ENCODE results near the gene PAIP1. TPM values are rescaled to one million over a fixed set of nuclear protein-coding genes. Genes with fewer than 3 reads are reported as not detected.

Gene PAIP1
- total RNA-seq, 2 experiments from 2014 or later: 44.2 to 69.2 TPM

DNA sequence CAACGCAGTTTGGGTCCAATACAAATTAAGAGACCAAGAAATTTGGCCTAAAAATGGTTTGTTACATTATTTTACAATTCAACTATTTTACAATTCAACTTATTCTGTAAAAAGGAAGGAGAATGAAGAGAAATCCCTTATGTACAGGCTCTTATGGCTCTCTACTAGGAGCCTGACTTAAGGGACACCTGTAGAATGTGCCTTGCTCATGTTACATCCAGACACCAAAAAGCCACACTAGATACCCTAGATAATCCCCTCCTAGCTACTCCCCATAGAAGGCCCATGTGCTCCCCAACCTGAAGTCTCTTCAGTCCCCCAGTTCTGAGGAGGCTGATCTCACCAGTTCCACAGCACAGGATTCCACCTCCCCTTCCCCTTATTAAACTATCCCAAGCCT lies 32.0 kb upstream of the PAIP1 start:
- Histone ChIP-seq H4K20me1 (ENCODE audit: insufficient read depth, low read length) (no peaks in the 10 kb centered on the region), H3K4me1 (ENCODE audit: insufficient read depth, low read length, poor library complexity, severe bottlenecking) (no peaks in the 10 kb centered on the region), H3K9me3 (ENCODE audit: low read length) (no peaks in the 10 kb centered on the region), H3K9me2 (ENCODE audit: insufficient read depth, low read length) (no peaks in the 10 kb centered on the region), H3K4me2 (ENCODE audit: low read length) (no peak overlapping the region), H3K36me3 (ENCODE audit: insufficient read depth, low read length) (peaks cover 14% of the 10 kb centered on the region; the same call in 1 of the 2 replicates), H3K79me2 (ENCODE audit: insufficient read depth, low read depth, low read length) (no peaks in the 10 kb centered on the region), H3K27ac (ENCODE audit: low read depth, low read length, poor library complexity, severe bottlenecking) (no peak overlapping the region), H3K4me3 (ENCODE audit: low read depth, low read length, poor library complexity, severe bottlenecking) (no peak overlapping the region), H2AFZ (ENCODE audit: low read length) (no peak overlapping the region)
- TF ChIP-seq EZH2phosphoT487 (IDR thresholded peaks at IDR 0.05; ENCODE audit: borderline replicate concordance, low read depth, low read length): no peak
- TF ChIP-seq CTCF (conservative IDR thresholded peaks at IDR 0.05; ENCODE audit: low read length): no peak
- CTCF ChIA-PET (ENCODE audit: unreplicated experiment): no interaction called here
- intact Hi-C loops (cut with micrococcal nuclease; ENCODE audit: unreplicated experiment): no loop called here
- BruUV-seq (replicated peaks): no TSS peak
- DNase-seq (ENCODE audit: low spot score): no peak
- POLR2A ChIA-PET: no interaction called here

DNA sequence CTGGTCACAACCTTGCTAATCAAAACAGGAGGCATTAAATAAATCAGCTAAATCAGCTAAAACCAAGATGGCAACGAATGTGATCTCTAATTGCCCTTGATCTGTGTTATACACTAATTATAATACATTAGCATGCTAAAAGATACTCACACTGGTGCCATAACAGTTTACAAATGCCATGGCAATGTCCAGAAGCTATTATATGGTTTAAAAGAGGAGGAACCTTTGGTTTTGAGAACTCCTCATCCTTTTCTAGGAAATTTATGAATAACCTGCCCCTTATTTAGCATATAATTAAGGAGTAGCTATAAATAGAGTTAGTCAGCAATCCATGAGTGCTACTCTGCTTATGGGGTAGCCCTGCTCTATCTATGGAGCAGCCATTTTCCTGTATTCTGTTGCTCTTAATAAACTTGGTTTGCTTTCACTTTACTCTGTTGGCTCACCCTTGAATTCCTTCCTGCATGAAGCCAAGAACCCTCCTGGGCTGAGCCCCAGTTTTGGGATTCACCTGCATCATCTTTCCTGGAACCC lies 27.4 kb upstream of the PAIP1 start:
- H3K4me2 ChIP-seq (ENCODE audit: low read length): no peak overlapping the region
- DNase-seq (ENCODE audit: low spot score): no peak
- H3K27ac ChIP-seq (ENCODE audit: low read depth, low read length, poor library complexity, severe bottlenecking): no peak overlapping the region
- POLR2A ChIA-PET: interaction anchor here (0.7 kb wide), 1 partner anchor 474 kb away, joined by 3 read pairs; no protein-coding TSS in a partner anchor
- no peaks in the 10 kb centered on the region for H3K9me3 ChIP-seq (ENCODE audit: low read length)
- TF ChIP-seq EZH2phosphoT487 (IDR thresholded peaks at IDR 0.05; ENCODE audit: borderline replicate concordance, low read depth, low read length) (no peak), CTCF (conservative IDR thresholded peaks at IDR 0.05; ENCODE audit: low read length) (no peak)
- no peak overlapping the region for H3K4me3 ChIP-seq (ENCODE audit: low read depth, low read length, poor library complexity, severe bottlenecking)
- no peaks in the 10 kb centered on the region for H4K20me1 ChIP-seq (ENCODE audit: insufficient read depth, low read length)
- peaks cover 23% of the 10 kb centered on the region; the same call in 1 of the 2 replicates for H3K36me3 ChIP-seq (ENCODE audit: insufficient read depth, low read length)
- no peaks in the 10 kb centered on the region for H3K9me2 ChIP-seq (ENCODE audit: insufficient read depth, low read length)
- no TSS peak for BruUV-seq (replicated peaks)
- intact Hi-C loops (cut with micrococcal nuclease; ENCODE audit: unreplicated experiment): no loop called here
- CTCF ChIA-PET (ENCODE audit: unreplicated experiment): no interaction called here
- H2AFZ ChIP-seq (ENCODE audit: low read length): no peak overlapping the region
- no peaks in the 10 kb centered on the region for H3K79me2 ChIP-seq (ENCODE audit: insufficient read depth, low read depth, low read length)
- H3K4me1 ChIP-seq (ENCODE audit: insufficient read depth, low read length, poor library complexity, severe bottlenecking): no peaks in the 10 kb centered on the region

- Histone ChIP-seq H3K4me1 (ENCODE audit: insufficient read depth, low read length, poor library complexity, severe bottlenecking) (no peaks in the 10 kb centered on the region), H3K9me3 (ENCODE audit: low read length) (no peaks in the 10 kb centered on the region), H3K9me2 (ENCODE audit: insufficient read depth, low read length) (no peaks in the 10 kb centered on the region), H3K4me3 (ENCODE audit: low read depth, low read length, poor library complexity, severe bottlenecking) (no peak overlapping the region), H3K79me2 (ENCODE audit: insufficient read depth, low read depth, low read length) (no peaks in the 10 kb centered on the region), H3K36me3 (ENCODE audit: insufficient read depth, low read length) (peaks cover 23% of the 10 kb centered on the region; the same call in 1 of the 2 replicates), H4K20me1 (ENCODE audit: insufficient read depth, low read length) (no peaks in the 10 kb centered on the region), H3K4me2 (ENCODE audit: low read length) (no peak overlapping the region), H3K27ac (ENCODE audit: low read depth, low read length, poor library complexity, severe bottlenecking) (no peak overlapping the region), H2AFZ (ENCODE audit: low read length) (no peak overlapping the region)
- intact Hi-C loops (cut with micrococcal nuclease; ENCODE audit: unreplicated experiment): no loop called here
- TF ChIP-seq CTCF (conservative IDR thresholded peaks at IDR 0.05; ENCODE audit: low read length): no peak
- POLR2A ChIA-PET: interaction anchor here (0.7 to 1.1 kb wide), 2 partner anchors 16 to 474 kb away, joined by 3 read pairs; no protein-coding TSS in a partner anchor
- DNase-seq (ENCODE audit: low spot score): no peak
- CTCF ChIA-PET (ENCODE audit: unreplicated experiment): no interaction called here
- no TSS peak for BruUV-seq (replicated peaks)
Observed at GRCh38 chr5:43583724-43584123, 26.8 kb upstream of the PAIP1 start.

Data from OCI-LY7 (cell line).